HepG2 (cell line): Measurements from ENCODE around the gene SLC45A2. TPM values are rescaled to one million over a fixed set of nuclear protein-coding genes. Genes with fewer than 3 reads are reported as not detected.

Source experiments
- ATAC-seq: fragments of 200-7000 bp; cut with Tn5 transposase; 3 replicates; pipeline ENCODE4 v1.9.1; 2020; ENCODE audit warnings: mild to moderate bottlenecking, moderate library complexity
- BruUV-seq: library from RNA; stranded (reverse); fragments of 400-500 nt; replicated peaks from 2 replicates; lab custom pipeline; 2021; lab: Mats Ljungman, UMichigan
- CTCF ChIA-PET: fragments of 300-600 bp; formaldehyde crosslinking; extraction: SDS; loops from one replicate; lab custom pipeline; 2021; ENCODE audit warnings: low total read pairs, inconsistent platforms, low intra/inter-chr PET ratio; lab: Yijun Ruan, JAX
- POLR2A ChIA-PET: fragments of 350-600 bp; sonication (Branson Sonifier 250); formaldehyde crosslinking; loops from one replicate; lab custom pipeline; 2020; ENCODE audit warnings: antibody characterized with exemption, inconsistent platforms; lab: Yijun Ruan, JAX
- DNase-seq: peaks from one replicate; pipeline ENCODE4 v3.0.0-alpha.2; 2015; ENCODE audit warnings: low spot score
- FAIRE-seq: peaks from 3 replicates; lab custom pipeline; 2011; peaks lifted over from hg19 to GRCh38; lab: Jason Lieb, UNC
- H2AFZ ChIP-seq: one replicate; pipeline ENCODE4 v1.6.1; 2011; ENCODE audit warnings: low read length, inconsistent platforms
- H3K27ac ChIP-seq: fragments of 300-600 bp; 3 replicates; pipeline ENCODE4 v1.8.0; 2011; ENCODE audit warnings: mixed run types, mild to moderate bottlenecking, mixed read lengths, low read length, inconsistent platforms; ENCODE audit not compliant: insufficient read depth; ENCODE audit errors: extremely low read length
- H3K27me3 ChIP-seq, 2 experiments: fragments of 200-600 bp in 1 of 2; 2 replicates in 1 of 2; 3 replicates in 1 of 2; pipeline versions ENCODE4 v1.6.0 to v1.8.0; 2011; ENCODE audit warnings: low read length in 2 of 2, mild to moderate bottlenecking in 2 of 2, moderate library complexity in 2 of 2, inconsistent platforms in 1 of 2; ENCODE audit not compliant: insufficient read depth in 2 of 2, control insufficient read depth in 1 of 2
- H3K36me3 ChIP-seq, 2 experiments: fragments of 200-600 bp in 1 of 2; replicated peaks in 1 of 2; 2 replicates in 1 of 2; 3 replicates in 1 of 2; pipeline versions ENCODE4 v1.5.1 to v1.8.0; 2011; ENCODE audit warnings: low read length in 2 of 2, inconsistent platforms in 1 of 2; ENCODE audit not compliant: insufficient read depth in 2 of 2, control insufficient read depth in 1 of 2
- H3K4me1 ChIP-seq: 2 replicates; pipeline ENCODE4 v1.5.1; 2012; ENCODE audit warnings: low read length, inconsistent platforms; ENCODE audit not compliant: insufficient read depth
- H3K4me2 ChIP-seq: 2 replicates; pipeline ENCODE4 v1.6.0; 2011; ENCODE audit warnings: low read depth, low read length, inconsistent platforms
- H3K4me3 ChIP-seq, 3 experiments: fragments of 200-600 bp in 1 of 3; sonication (generic), shearing (Covaris generic) in 1 of 3; replicated peaks in 1 of 3; 2 replicates each; pipeline ENCODE4 v1.5.1; 2011 to 2016; ENCODE audit warnings: low read length in 3 of 3, inconsistent platforms in 2 of 3, low read depth in 2 of 3, mild to moderate bottlenecking in 2 of 3, control low read depth in 1 of 3, mixed read lengths in 1 of 3; ENCODE audit not compliant: insufficient read depth in 1 of 3
- H3K79me2 ChIP-seq: one replicate; pipeline ENCODE4 v1.6.1; 2011; ENCODE audit warnings: low read length, inconsistent platforms; ENCODE audit not compliant: insufficient read depth
- H3K9ac ChIP-seq: 2 replicates; pipeline ENCODE4 v1.6.0; 2011; ENCODE audit warnings: mild to moderate bottlenecking, low read depth, low read length, inconsistent platforms; ENCODE audit not compliant: insufficient read depth
- H3K9me3 ChIP-seq: 2 replicates; pipeline ENCODE4 v1.5.1; 2012; ENCODE audit warnings: mild to moderate bottlenecking, low read length
- H4K20me1 ChIP-seq: 2 replicates; pipeline ENCODE4 v1.6.0; 2011; ENCODE audit warnings: inconsistent platforms, mild to moderate bottlenecking, low read length, moderate library complexity; ENCODE audit not compliant: insufficient read depth
- AGO2 ChIP-seq: fragments of 200-400 bp; formaldehyde crosslinking; optimal IDR thresholded peaks from 2 replicates; pipeline ENCODE3; 2017; ENCODE audit warnings: mild to moderate bottlenecking, low read depth, low read length, moderate library complexity
- GABPB1 ChIP-seq: IDR thresholded peaks from 2 replicates; pipeline ENCODE4 v1.6.1; 2016; ENCODE audit warnings: mild to moderate bottlenecking, missing genetic modification reagents, moderate library complexity, missing compliant biosample characterization
- HNF1B ChIP-seq: sonication (generic); formaldehyde crosslinking; IDR thresholded peaks from 2 replicates; pipeline ENCODE4 v1.5.1; 2020; ENCODE audit warnings: mild to moderate bottlenecking, moderate library complexity, missing genetic modification reagents
- MIER3 ChIP-seq: IDR thresholded peaks from 2 replicates; pipeline ENCODE4 v1.6.1; 2016; ENCODE audit warnings: missing compliant biosample characterization, borderline replicate concordance
- NKX3-1 ChIP-seq: sonication (generic); formaldehyde crosslinking; IDR thresholded peaks from 2 replicates; pipeline ENCODE4 v1.5.0; 2020; ENCODE audit warnings: missing genetic modification reagents
- PHF5A ChIP-seq: IDR thresholded peaks from one replicate; pipeline ENCODE4 v1.6.1; 2018; ENCODE audit warnings: low read depth, missing genetic modification reagents; ENCODE audit not compliant: unreplicated experiment
- ZFP62 ChIP-seq: sonication (generic); formaldehyde crosslinking; IDR thresholded peaks from 2 replicates; pipeline ENCODE4 v1.4.0; 2020; ENCODE audit warnings: missing genetic modification reagents
- ZFY ChIP-seq: sonication (generic); formaldehyde crosslinking; IDR thresholded peaks from 2 replicates; pipeline ENCODE4 v1.4.0; 2020; ENCODE audit warnings: missing genetic modification reagents
- ZNF205 ChIP-seq: IDR thresholded peaks from 2 replicates; pipeline ENCODE4 v1.6.1; 2018; ENCODE audit warnings: missing biosample characterization, missing genetic modification reagents
- ZNF274 ChIP-seq: sonication (generic); formaldehyde crosslinking; IDR thresholded peaks from 2 replicates; pipeline ENCODE4 v1.5.1; 2020; ENCODE audit warnings: mild to moderate bottlenecking, missing genetic modification reagents
- ZNF710 ChIP-seq: sonication (generic); formaldehyde crosslinking; IDR thresholded peaks from 2 replicates; pipeline ENCODE4 v1.5.0; 2020; ENCODE audit warnings: mild to moderate bottlenecking, missing genetic modification reagents, borderline replicate concordance
- ZNF850 ChIP-seq: sonication (generic); formaldehyde crosslinking; conservative IDR thresholded peaks from 2 replicates; pipeline ENCODE4 v1.9.0; 2021; ENCODE audit warnings: mild to moderate bottlenecking, missing genetic modification reagents
- ZZZ3 ChIP-seq: sonication (generic); formaldehyde crosslinking; IDR thresholded peaks from 2 replicates; pipeline ENCODE4 v1.4.0; 2020; ENCODE audit warnings: missing genetic modification reagents, mild to moderate bottlenecking, borderline replicate concordance
- WGBS: methylation state at CpG from one replicate; pipeline ENCODE4 v1.1.6; 2017; ENCODE audit warnings: low lambda C conversion rate; 5-methylcytosine and 5-hydroxymethylcytosine counted together
- in situ Hi-C: cut with HindIII; loops from 2 replicates; pipeline ENCODE4 v1.10.0; 2017; ENCODE audit warnings: low pct_unique_long_range_greater_than_20kb; ENCODE audit not compliant: extremely low pct_ligation_motif_present
- intact Hi-C: fragments of 100-400 bp; cut with micrococcal nuclease; formaldehyde crosslinking; loops from one replicate; pipeline ENCODE4 v1.10.0; 2022; ENCODE audit not compliant: unreplicated experiment
- polyA plus RNA-seq, 8 experiments: library from polyadenylated mRNA; depleted of rRNA in 3 of 8; stranded (reverse) in 7 of 8; unstranded in 1 of 8; fragments of >200 nt; fragmentation: Illumina TruSeq in 4 of 8; extraction: Trizol in 4 of 8; gene quantifications; 2 replicates each; pipeline versions ENCODE4 v1.2.1 to v1.2.3, GENCODE V29; 2011 to 2016; ENCODE audit warnings: low read depth in 4 of 8, missing spikeins in 1 of 8, mixed read lengths in 1 of 8; ENCODE audit not compliant: insufficient read depth in 1 of 8
- total RNA-seq, 5 experiments: library from RNA; depleted of rRNA; stranded (reverse); fragments of >200 nt; fragmentation: Illumina TruSeq; extraction: Trizol; gene quantifications; 2 replicates each; pipeline ENCODE4 v1.2.3, GENCODE V29; 2016; ENCODE audit warnings: low read depth in 1 of 5
- TF ChIP-seq, protein P1 (sequence below): sonication (generic); formaldehyde crosslinking; IDR thresholded peaks from 2 replicates; pipeline ENCODE4 v1.4.0; 2020; ENCODE audit warnings: missing genetic modification reagents, mild to moderate bottlenecking, borderline replicate concordance

SLC45A2 gene
- total and polyA plus RNA-seq, 2 of the 13 experiments (the other 11 are each of a cell fraction or from before 2014, with no cell fraction given), result 0.22 to 0.24 TPM

DNA sequence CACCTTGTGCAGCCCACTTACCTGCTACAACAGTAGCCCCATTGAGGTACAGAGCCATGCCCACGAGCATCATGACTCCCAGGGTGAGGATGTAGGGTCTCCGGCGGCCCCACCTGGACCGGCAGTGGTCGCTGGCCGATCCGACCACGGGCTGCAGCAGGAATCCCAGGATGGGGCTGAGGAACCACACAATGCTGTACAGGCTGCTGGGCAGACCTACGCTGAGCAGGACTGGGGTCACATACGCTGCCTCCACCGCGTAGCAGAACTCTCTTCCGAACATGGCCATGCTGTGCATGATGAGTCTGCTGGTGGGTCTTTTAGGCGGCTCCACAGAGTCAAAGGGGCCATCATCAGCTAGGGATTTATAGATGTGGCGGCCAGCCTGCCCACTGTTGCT lies 315 bp downstream of the SLC45A2 start:
- Histone ChIP-seq H3K79me2 (no peaks in the 10 kb centered on the region), H3K4me1 (no peaks in the 10 kb centered on the region), H3K4me2 (no peak overlapping the region), H3K4me3 (no peak overlapping the region), H3K27ac (no peak overlapping the region), H3K27me3 (no peaks in the 10 kb centered on the region), H3K9ac (no peak overlapping the region), H3K36me3 (peaks cover 4 to 19% of the 10 kb centered on the region in 2 experiments), H2AFZ (no peak overlapping the region), H4K20me1 (no peaks in the 10 kb centered on the region), H3K9me3 (no peaks in the 10 kb centered on the region)
- ATAC-seq (peak; percentile 68), DNase-seq (no peak), FAIRE-seq (no peak)
- ChIA-PET CTCF (no interaction called here), POLR2A (no interaction called here)
- in situ Hi-C loops, result loop anchor here (25.0 kb wide), 1 partner anchor 478 kb away; no protein-coding TSS in a partner anchor
- BruUV-seq, result no TSS peak
- TF ChIP-seq AGO2, result peak; percentile 60
- TF ChIP-seq ZFP62, result no peak
- TF ChIP-seq ZNF205, result no peak
- TF ChIP-seq, protein P1, sequence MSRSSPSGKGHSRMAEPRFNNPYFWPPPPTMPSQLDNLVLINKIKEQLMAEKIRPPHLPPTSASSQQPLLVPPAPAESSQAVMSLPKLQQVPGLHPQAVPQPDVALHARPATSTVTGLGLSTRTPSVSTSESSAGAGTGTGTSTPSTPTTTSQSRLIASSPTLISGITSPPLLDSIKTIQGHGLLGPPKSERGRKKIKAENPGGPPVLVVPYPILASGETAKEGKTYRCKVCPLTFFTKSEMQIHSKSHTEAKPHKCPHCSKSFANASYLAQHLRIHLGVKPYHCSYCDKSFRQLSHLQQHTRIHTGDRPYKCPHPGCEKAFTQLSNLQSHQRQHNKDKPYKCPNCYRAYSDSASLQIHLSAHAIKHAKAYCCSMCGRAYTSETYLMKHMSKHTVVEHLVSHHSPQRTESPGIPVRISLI (CRISPR knock-in tag), result no peak
- no peak for TF ChIP-seq ZNF850 (CRISPR knock-in tag)
- TF ChIP-seq MIER3, result no peak
- 92% methylated on average over 4 of the region's 15 CpGs for WGBS
- intact Hi-C loops, result no loop called here

DNA sequence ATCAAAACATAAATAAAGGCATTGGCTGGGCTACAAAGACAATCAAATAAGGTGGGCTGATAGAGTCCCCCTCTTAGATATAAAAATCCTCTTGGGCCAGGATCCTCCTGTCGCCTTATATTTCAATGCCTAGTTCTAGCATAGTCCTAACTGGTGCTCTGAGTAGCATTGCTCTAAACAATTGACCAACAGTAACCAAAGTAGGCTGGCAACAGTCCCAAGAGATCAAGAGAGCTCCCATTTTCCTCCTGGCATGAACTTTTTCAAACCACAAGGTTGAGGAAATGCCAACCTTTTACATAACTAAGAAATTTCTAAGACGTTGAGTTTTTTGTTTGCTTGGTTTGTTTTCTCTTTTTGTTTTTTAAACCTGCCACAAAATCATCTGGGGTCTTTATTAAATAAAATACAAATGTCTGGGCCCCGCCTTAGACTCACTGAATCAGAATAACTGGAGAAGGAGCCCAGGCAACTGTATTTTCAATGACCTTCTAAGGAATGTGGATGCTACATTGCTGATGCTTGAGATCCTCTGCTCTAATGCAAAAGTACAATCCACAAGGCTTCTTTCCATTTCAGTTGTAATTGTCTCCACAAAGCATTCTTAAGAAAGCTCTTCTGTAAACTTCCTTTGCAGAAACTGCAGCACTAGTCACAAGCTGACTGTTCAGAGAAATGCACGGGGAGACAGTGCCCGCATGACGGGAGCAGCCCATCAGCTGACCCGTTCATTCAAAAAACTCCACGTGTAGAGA lies 2.9 kb downstream of the SLC45A2 start:
- Histone ChIP-seq H3K4me2 (no peak overlapping the region), H3K27ac (no peak overlapping the region), H2AFZ (no peak overlapping the region), H3K36me3 (no peaks in the 10 kb centered on the region; a peak in 1 of 5 replicates), H3K4me3 (no peak overlapping the region), H3K9ac (no peak overlapping the region), H4K20me1 (no peaks in the 10 kb centered on the region), H3K4me1 (no peaks in the 10 kb centered on the region), H3K9me3 (no peaks in the 10 kb centered on the region), H3K79me2 (no peaks in the 10 kb centered on the region), H3K27me3 (no peaks in the 10 kb centered on the region)
- ChIA-PET POLR2A (no interaction called here), CTCF (no interaction called here)
- no TSS peak for BruUV-seq
- intact Hi-C loops (no loop called here), in situ Hi-C loops (loop anchor here (25.0 kb wide), 1 partner anchor 481 kb away; no protein-coding TSS in a partner anchor)
- 75% methylated on average over 8 of the region's 8 CpGs for WGBS
- no peak for DNase-seq
- FAIRE-seq, result no peak
- no peak for ATAC-seq
- TF ChIP-seq HNF1B (CRISPR knock-in tag) (no peak), NKX3-1 (CRISPR knock-in tag) (no peak), PHF5A (CRISPR knock-in tag) (no peak), ZZZ3 (CRISPR knock-in tag) (no peak), ZNF710 (CRISPR knock-in tag) (no peak), ZNF274 (no peak), ZFY (CRISPR knock-in tag) (no peak), GABPB1 (CRISPR knock-in tag) (no peak)
